WTC11 (cell line): ENCODE measurements around the gene PNMA6E. TPM values are rescaled to one million over a fixed set of nuclear protein-coding genes. Genes with fewer than 3 reads are reported as not detected.

Experiments used
- ATAC-seq: fragments of 200-7000 bp; cut with Tn5 transposase; 2 replicates; pipeline ENCODE4 v1.10.0; 2021; ENCODE audit warnings: mild to moderate bottlenecking, moderate library complexity
- CTCF ChIA-PET: fragments of 300-600 bp; sonication (Branson Sonifier 250); formaldehyde crosslinking; loops from one replicate; lab custom pipeline; 2021; ENCODE audit warnings: antibody characterized with exemption; lab: Charles Lee
- POLR2A ChIA-PET: fragments of 350-600 bp; sonication (Branson Sonifier 250); formaldehyde crosslinking; loops from one replicate; lab custom pipeline; 2021; ENCODE audit warnings: antibody characterized with exemption; lab: Charles Lee
- DNase-seq: peaks from one replicate; pipeline ENCODE4 v3.0.0; 2021; ENCODE audit warnings: low spot score
- H3K27ac Mint-ChIP-seq: 2 replicates; pipeline ENCODE4 v1.8.0; 2021; ENCODE audit warnings: mixed read lengths
- H3K27me3 Mint-ChIP-seq: 2 replicates; pipeline ENCODE4 v1.8.0; 2021; ENCODE audit warnings: low read depth, mild to moderate bottlenecking, moderate library complexity, mixed read lengths
- H3K36me3 Mint-ChIP-seq: 2 replicates; pipeline ENCODE4 v1.8.0; 2021; ENCODE audit warnings: mixed read lengths
- H3K4me1 Mint-ChIP-seq: 2 replicates; pipeline ENCODE4 v1.8.0; 2022; ENCODE audit warnings: mixed read lengths
- H3K4me3 Mint-ChIP-seq: 2 replicates; pipeline ENCODE4 v1.8.0; 2021; ENCODE audit warnings: mild to moderate bottlenecking, moderate library complexity, mixed read lengths
- H3K9me3 Mint-ChIP-seq: 2 replicates; pipeline ENCODE4 v1.8.0; 2021; ENCODE audit warnings: mixed read lengths
- ATF2 ChIP-seq: sonication (generic); formaldehyde crosslinking; IDR thresholded peaks from 2 replicates; pipeline ENCODE4 v1.8.1; 2022; ENCODE audit warnings: low read depth, missing genetic modification reagents, borderline replicate concordance
- ATF6 ChIP-seq: sonication (generic); formaldehyde crosslinking; IDR thresholded peaks from 2 replicates; pipeline ENCODE4 v1.8.1; 2023; ENCODE audit warnings: mild to moderate bottlenecking, missing genetic modification reagents
- E2F1 ChIP-seq: sonication (generic); formaldehyde crosslinking; IDR thresholded peaks from 2 replicates; pipeline ENCODE4 v1.8.0; 2022; ENCODE audit warnings: mild to moderate bottlenecking, missing genetic modification reagents
- E2F4 ChIP-seq: sonication (generic); formaldehyde crosslinking; IDR thresholded peaks from 2 replicates; pipeline ENCODE4 v1.8.1; 2022; ENCODE audit warnings: low read depth, mild to moderate bottlenecking, moderate library complexity, missing genetic modification reagents, borderline replicate concordance
- E2F5 ChIP-seq: sonication (generic); formaldehyde crosslinking; IDR thresholded peaks from 2 replicates; pipeline ENCODE4 v1.8.1; 2022; ENCODE audit warnings: mild to moderate bottlenecking, moderate library complexity, missing genetic modification reagents
- EMX1 ChIP-seq: fragments of 250-450 bp; sonication (Bioruptor Pico); IDR thresholded peaks from 2 replicates; pipeline ENCODE4 v1.8.0; 2021; ENCODE audit warnings: mild to moderate bottlenecking
- ESRRA ChIP-seq: sonication (generic); formaldehyde crosslinking; IDR thresholded peaks from 2 replicates; pipeline ENCODE4 v1.8.1; 2022; ENCODE audit warnings: mild to moderate bottlenecking, missing genetic modification reagents, borderline replicate concordance
- ETV6 ChIP-seq: sonication (generic); formaldehyde crosslinking; IDR thresholded peaks from 2 replicates; pipeline ENCODE4 v1.8.1; 2022; ENCODE audit warnings: mild to moderate bottlenecking, missing genetic modification reagents
- FOXJ3 ChIP-seq: sonication (generic); formaldehyde crosslinking; IDR thresholded peaks from 2 replicates; pipeline ENCODE4 v1.9.0; 2021; ENCODE audit warnings: missing genetic modification reagents, mild to moderate bottlenecking, borderline replicate concordance
- FOXP1 ChIP-seq: sonication (generic); formaldehyde crosslinking; IDR thresholded peaks from 2 replicates; pipeline ENCODE4 v1.8.0; 2022; ENCODE audit warnings: missing genetic modification reagents, mild to moderate bottlenecking, moderate library complexity, borderline replicate concordance
- IRF2 ChIP-seq: sonication (generic); formaldehyde crosslinking; IDR thresholded peaks from 2 replicates; pipeline ENCODE4 v1.8.0; 2022; ENCODE audit warnings: low read depth, missing genetic modification reagents, borderline replicate concordance
- JUN ChIP-seq: sonication (generic); formaldehyde crosslinking; IDR thresholded peaks from 2 replicates; pipeline ENCODE4 v1.8.0; 2023; ENCODE audit warnings: mild to moderate bottlenecking, missing genetic modification reagents
- NFATC4 ChIP-seq: fragments of 250-450 bp; sonication (Bioruptor Pico); IDR thresholded peaks from 2 replicates; pipeline ENCODE4 v1.9.0; 2021; ENCODE audit warnings: mild to moderate bottlenecking
- NFYB ChIP-seq: sonication (generic); formaldehyde crosslinking; conservative IDR thresholded peaks from 2 replicates; pipeline ENCODE4 v1.8.0; 2022; ENCODE audit warnings: low read depth, missing genetic modification reagents
- OVOL2 ChIP-seq: fragments of 250-450 bp; sonication (Bioruptor Pico); IDR thresholded peaks from 2 replicates; pipeline ENCODE4 v1.9.0; 2021; ENCODE audit warnings: mild to moderate bottlenecking, borderline replicate concordance
- RELA ChIP-seq: sonication (generic); formaldehyde crosslinking; IDR thresholded peaks from 2 replicates; pipeline ENCODE4 v1.8.1; 2022; ENCODE audit warnings: missing genetic modification reagents, mild to moderate bottlenecking, borderline replicate concordance
- SMAD3 ChIP-seq: sonication (generic); formaldehyde crosslinking; IDR thresholded peaks from 2 replicates; pipeline ENCODE4 v1.8.0; 2022; ENCODE audit warnings: missing genetic modification reagents, mild to moderate bottlenecking, borderline replicate concordance
- SMAD4 ChIP-seq: sonication (generic); formaldehyde crosslinking; IDR thresholded peaks from 2 replicates; pipeline ENCODE4 v1.8.0; 2022; ENCODE audit warnings: mild to moderate bottlenecking, missing genetic modification reagents
- TCF7 ChIP-seq: sonication (generic); formaldehyde crosslinking; IDR thresholded peaks from 2 replicates; pipeline ENCODE4 v1.8.0; 2022; ENCODE audit warnings: mild to moderate bottlenecking, low read depth, missing genetic modification reagents, moderate library complexity
- TEAD1 ChIP-seq: sonication (generic); formaldehyde crosslinking; IDR thresholded peaks from 2 replicates; pipeline ENCODE4 v1.8.0; 2022; ENCODE audit warnings: mild to moderate bottlenecking, missing genetic modification reagents
- TP53 ChIP-seq: sonication (generic); formaldehyde crosslinking; IDR thresholded peaks from 2 replicates; pipeline ENCODE4 v1.8.1; 2023; ENCODE audit warnings: mild to moderate bottlenecking, missing genetic modification reagents
- ZBTB21 ChIP-seq: sonication (generic); formaldehyde crosslinking; IDR thresholded peaks from 2 replicates; pipeline ENCODE4 v1.8.1; 2023; ENCODE audit warnings: mild to moderate bottlenecking, missing genetic modification reagents, borderline replicate concordance
- ZNF121 ChIP-seq: sonication (generic); formaldehyde crosslinking; IDR thresholded peaks from 2 replicates; pipeline ENCODE4 v1.8.0; 2023; ENCODE audit warnings: missing genetic modification reagents
- ZNF317 ChIP-seq: sonication (generic); formaldehyde crosslinking; IDR thresholded peaks from 2 replicates; pipeline ENCODE4 v1.8.1; 2023; ENCODE audit warnings: low read depth, mild to moderate bottlenecking, moderate library complexity, missing genetic modification reagents, borderline replicate concordance
- ZNF423 ChIP-seq: fragments of 250-450 bp; sonication (Bioruptor Pico); IDR thresholded peaks from 2 replicates; pipeline ENCODE4 v2.1.2; 2022; ENCODE audit warnings: mild to moderate bottlenecking, moderate library complexity
- ZNF512 ChIP-seq: sonication (generic); formaldehyde crosslinking; IDR thresholded peaks from 2 replicates; pipeline ENCODE4 v1.8.1; 2022; ENCODE audit warnings: missing genetic modification reagents, borderline replicate concordance
- total RNA-seq: library from RNA; stranded (reverse); gene quantifications from 3 replicates; pipeline ENCODE4 v1.2.3, GENCODE V29; 2021

PNMA6E gene
- total RNA-seq, 1 experiment from 2014 or later = not detected

- TF ChIP-seq NFATC4 = no peak
- TF ChIP-seq IRF2 (CRISPR knock-in tag) = no peak
- no peak for TF ChIP-seq E2F4
- no peak for TF ChIP-seq ZNF423 (CRISPR knock-in tag)
- no peak for TF ChIP-seq EMX1 (CRISPR knock-in tag)
- no peak for TF ChIP-seq ETV6 (CRISPR knock-in tag)
Measured at GRCh38 chrX:153351981-153352380, 49.2 kb downstream of the PNMA6E start (continued).

GRCh38 chrX:153349952-153350351, 51.2 kb downstream of the PNMA6E start:
- DNase-seq (no peak), ATAC-seq (no peak)
- H3K9me3 Mint-ChIP-seq = no peaks in the 10 kb centered on the region
- CTCF ChIA-PET = no interaction called here
- peaks cover 25% of the 10 kb centered on the region for H3K36me3 Mint-ChIP-seq
- H3K27me3 Mint-ChIP-seq = no peaks in the 10 kb centered on the region
- POLR2A ChIA-PET = no interaction called here
- no peak for TF ChIP-seq ZNF512
- no peak for TF ChIP-seq TP53 (CRISPR knock-in tag)
- no peak for TF ChIP-seq RELA (CRISPR knock-in tag)
- TF ChIP-seq ZNF317 (CRISPR knock-in tag) = no peak
- no peak for TF ChIP-seq ESRRA (CRISPR knock-in tag)
- no peak for TF ChIP-seq ZNF121
- TF ChIP-seq ATF6 = no peak
- TF ChIP-seq FOXJ3 = no peak
- no peak for TF ChIP-seq ATF2 (CRISPR knock-in tag)
- TF ChIP-seq SMAD3 (CRISPR knock-in tag) = no peak
- TF ChIP-seq, all 79 proteins: peak for 0
- Mint-ChIP-seq H3K4me1 (peaks cover 12% of the 10 kb centered on the region), H3K4me3 (no peak overlapping the region), H3K27ac (no peak overlapping the region)

- TF ChIP-seq JUN (CRISPR knock-in tag) = no peak
- TF ChIP-seq E2F5 (CRISPR knock-in tag) = no peak
- no peak for TF ChIP-seq SMAD4 (CRISPR knock-in tag)
- no peak for TF ChIP-seq ZNF423 (CRISPR knock-in tag)
- TF ChIP-seq IRF2 (CRISPR knock-in tag) = no peak
- no peak for TF ChIP-seq ZBTB21
- TF ChIP-seq TEAD1 = no peak
- TF ChIP-seq E2F1 (CRISPR knock-in tag) = no peak
- TF ChIP-seq TCF7 (CRISPR knock-in tag) = no peak
- TF ChIP-seq NFYB (CRISPR knock-in tag) = no peak
- TF ChIP-seq FOXP1 (CRISPR knock-in tag) = no peak
- no peak for TF ChIP-seq OVOL2
- Mint-ChIP-seq H3K27ac (no peak overlapping the region), H3K4me3 (no peak overlapping the region), H3K9me3 (no peaks in the 10 kb centered on the region), H3K27me3 (no peaks in the 10 kb centered on the region), H3K36me3 (peaks cover 31% of the 10 kb centered on the region), H3K4me1 (peaks cover 12% of the 10 kb centered on the region)
- ChIA-PET CTCF (no interaction called here), POLR2A (no interaction called here)
- DNase-seq (no peak), ATAC-seq (no peak)
Measured at GRCh38 chrX:153348421-153348820, 52.7 kb downstream of the PNMA6E start.
